ENCODE measurements around the gene SPRED1.
"Not testable (repeated sequence)": the region's sequence is repeated elsewhere in the genome, so short reads cannot be mapped to it uniquely, and the experiment has no call there.

SPRED1 gene

GRCh38 chr15:38275959-38276358, 23.3 kb downstream of the SPRED1 start:
- FAIRE-seq (no peak), DNase-seq (ENCODE audit: low spot score) (no peak)

- FAIRE-seq = not testable (repeated sequence)
Observed at GRCh38 chr15:38277281-38277680, 24.6 kb downstream of the SPRED1 start.

GRCh38 chr15:38281031-38281430, 28.4 kb downstream of the SPRED1 start:
- FAIRE-seq (no peak), DNase-seq (ENCODE audit: low spot score) (no peak)

More at GRCh38 chr15:38277281-38277680, 24.6 kb downstream of the SPRED1 start:
- not testable (repeated sequence) for DNase-seq (ENCODE audit: low spot score)

GRCh38 chr15:38283010-38283409, 30.4 kb downstream of the SPRED1 start:
- FAIRE-seq (no peak), DNase-seq (ENCODE audit: low spot score) (no peak)

- no peak for FAIRE-seq
- no peak for DNase-seq (ENCODE audit: low spot score)
Observed at GRCh38 chr15:38285456-38285855, 32.8 kb downstream of the SPRED1 start.

- no peak for FAIRE-seq
- no peak for DNase-seq (ENCODE audit: low spot score)
Observed at GRCh38 chr15:38294126-38294525, 41.5 kb downstream of the SPRED1 start.

GRCh38 chr15:38297623-38298388, 45.2 kb downstream of the SPRED1 start:
- DNase-seq (ENCODE audit: low spot score) = no peak
- no peak for FAIRE-seq

- FAIRE-seq = no peak
- DNase-seq (ENCODE audit: low spot score) = no peak
Observed at GRCh38 chr15:38299216-38299615, 46.6 kb downstream of the SPRED1 start.

- DNase-seq (ENCODE audit: low spot score) = no peak
- FAIRE-seq = no peak
Observed at GRCh38 chr15:38300395-38300794, 47.8 kb downstream of the SPRED1 start.

GRCh38 chr15:38304481-38304880, 51.8 kb downstream of the SPRED1 start:
- FAIRE-seq (no peak), DNase-seq (ENCODE audit: low spot score) (no peak)

GRCh38 chr15:38307251-38307650, 54.6 kb downstream of the SPRED1 start:
- FAIRE-seq (no peak), DNase-seq (ENCODE audit: low spot score) (no peak)

GRCh38 chr15:38307861-38308641, 55.4 kb downstream of the SPRED1 start:
- FAIRE-seq = no peak
- no peak for DNase-seq (ENCODE audit: low spot score)

GRCh38 chr15:38308797-38309196, 56.2 kb downstream of the SPRED1 start:
- DNase-seq (ENCODE audit: low spot score) = no peak
- FAIRE-seq = no peak

GRCh38 chr15:38312190-38312589, 59.6 kb downstream of the SPRED1 start:
- DNase-seq (ENCODE audit: low spot score) (no peak), FAIRE-seq (no peak)

- FAIRE-seq = no peak
Observed at GRCh38 chr15:38316311-38316710, 63.7 kb downstream of the SPRED1 start.

GRCh38 chr15:38320181-38320580, 67.5 kb downstream of the SPRED1 start:
- DNase-seq (ENCODE audit: low spot score) (no peak), FAIRE-seq (no peak)

More at GRCh38 chr15:38316311-38316710, 63.7 kb downstream of the SPRED1 start:
- DNase-seq (ENCODE audit: low spot score) = no peak

- no peak for DNase-seq (ENCODE audit: low spot score)
- peak; percentile 10 for FAIRE-seq
Observed at GRCh38 chr15:38320866-38321265, 68.2 kb downstream of the SPRED1 start.

- FAIRE-seq (no peak), DNase-seq (ENCODE audit: low spot score) (no peak)
Observed at GRCh38 chr15:38323895-38324294, 71.3 kb downstream of the SPRED1 start.

- no peak for DNase-seq (ENCODE audit: low spot score)
- FAIRE-seq = no peak
Observed at GRCh38 chr15:38324939-38325647, 72.5 kb downstream of the SPRED1 start.

GRCh38 chr15:38325648-38325990, 73.0 kb downstream of the SPRED1 start:
- DNase-seq (ENCODE audit: low spot score) (no peak), FAIRE-seq (no peak)

GRCh38 chr15:38332711-38333110, 80.1 kb downstream of the SPRED1 start:
- FAIRE-seq = no peak
- DNase-seq (ENCODE audit: low spot score) = no peak

GRCh38 chr15:38335116-38335515, 82.5 kb downstream of the SPRED1 start:
- FAIRE-seq = no peak

More at GRCh38 chr15:38335116-38335515, 82.5 kb downstream of the SPRED1 start:
- DNase-seq (ENCODE audit: low spot score) = no peak
